Loucy (cell line): ENCODE data around the gene AMZ2.
"Not testable (repeated sequence)": the region's sequence is repeated elsewhere in the genome, so short reads cannot be mapped to it uniquely, and the experiment has no call there.

Experiments
- EZH2phosphoT487 ChIP-seq: fragments of 200-600 bp; IDR thresholded peaks from 2 replicates; pipeline ENCODE4 v1.6.1; 2018; ENCODE audit warnings: antibody characterized with exemption, mild to moderate bottlenecking, moderate library complexity, borderline replicate concordance
- TF ChIP-seq, protein P1 (sequence below): fragments of 200-600 bp; sonication (generic); conservative IDR thresholded peaks from 2 replicates; pipeline ENCODE4 v1.5.1; 2014; ENCODE audit warnings: mild to moderate bottlenecking, antibody characterized with exemption, low read length

DNA sequence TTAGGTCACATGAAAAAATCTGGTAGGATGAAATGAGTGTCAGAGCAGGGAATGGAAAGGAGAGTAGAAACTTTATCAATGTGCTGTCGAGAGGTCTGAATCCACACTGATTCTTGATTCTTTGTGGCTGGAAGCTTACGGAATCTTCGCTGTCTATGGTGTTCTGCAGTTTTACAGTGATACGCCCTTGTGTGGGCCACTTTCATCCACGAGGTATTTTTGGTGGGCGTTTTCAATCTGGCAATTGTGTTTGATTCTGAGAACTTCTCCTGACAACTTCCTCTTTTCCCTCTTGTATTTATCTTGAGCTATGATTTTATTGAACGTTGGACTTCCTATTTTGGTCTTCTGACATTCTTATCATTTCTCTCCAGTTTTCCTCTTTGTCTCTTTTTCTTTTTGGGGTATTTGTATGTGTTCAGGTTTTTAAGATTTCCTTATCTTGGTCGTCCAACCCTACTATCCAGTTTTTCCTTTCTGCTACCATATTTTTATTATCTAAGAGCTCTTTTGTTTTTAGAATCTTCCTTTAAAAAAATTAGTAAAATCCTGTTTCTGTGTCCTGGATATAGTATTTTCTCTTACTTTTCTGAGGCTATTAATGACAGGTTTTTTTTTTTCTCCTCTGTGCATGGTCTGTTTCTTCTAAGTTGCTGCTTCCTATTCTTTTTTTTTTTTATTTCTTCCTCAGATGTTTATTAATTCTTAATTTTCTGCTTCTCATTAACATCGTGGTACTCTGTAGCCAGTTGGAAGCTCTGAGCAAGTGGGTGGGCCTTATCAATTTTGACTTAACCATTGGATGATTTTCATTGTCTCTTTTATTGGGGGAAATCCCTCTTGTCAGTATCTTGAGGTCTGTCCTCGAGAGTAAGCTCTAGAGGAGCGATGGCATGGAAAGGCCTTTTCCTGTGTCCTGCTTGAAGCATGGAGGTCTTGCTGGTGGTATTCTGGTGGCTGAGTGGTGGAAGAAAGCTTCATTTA lies 34.1 kb upstream of the AMZ2 start:
- TF ChIP-seq, protein P1, sequence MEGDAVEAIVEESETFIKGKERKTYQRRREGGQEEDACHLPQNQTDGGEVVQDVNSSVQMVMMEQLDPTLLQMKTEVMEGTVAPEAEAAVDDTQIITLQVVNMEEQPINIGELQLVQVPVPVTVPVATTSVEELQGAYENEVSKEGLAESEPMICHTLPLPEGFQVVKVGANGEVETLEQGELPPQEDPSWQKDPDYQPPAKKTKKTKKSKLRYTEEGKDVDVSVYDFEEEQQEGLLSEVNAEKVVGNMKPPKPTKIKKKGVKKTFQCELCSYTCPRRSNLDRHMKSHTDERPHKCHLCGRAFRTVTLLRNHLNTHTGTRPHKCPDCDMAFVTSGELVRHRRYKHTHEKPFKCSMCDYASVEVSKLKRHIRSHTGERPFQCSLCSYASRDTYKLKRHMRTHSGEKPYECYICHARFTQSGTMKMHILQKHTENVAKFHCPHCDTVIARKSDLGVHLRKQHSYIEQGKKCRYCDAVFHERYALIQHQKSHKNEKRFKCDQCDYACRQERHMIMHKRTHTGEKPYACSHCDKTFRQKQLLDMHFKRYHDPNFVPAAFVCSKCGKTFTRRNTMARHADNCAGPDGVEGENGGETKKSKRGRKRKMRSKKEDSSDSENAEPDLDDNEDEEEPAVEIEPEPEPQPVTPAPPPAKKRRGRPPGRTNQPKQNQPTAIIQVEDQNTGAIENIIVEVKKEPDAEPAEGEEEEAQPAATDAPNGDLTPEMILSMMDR, result not testable (repeated sequence)
- TF ChIP-seq EZH2phosphoT487, result not testable (repeated sequence)
